GM12875 (cell line): ENCODE measurements around the gene CHRNB1.
A peak's percentile ranks its signal among the peaks of the same experiment; 100 is the strongest.

Experiments
- H3K4me3 ChIP-seq: one replicate; pipeline ENCODE4 v1.5.1; 2011; ENCODE audit warnings: low read depth, low read length, control low read depth
- TF ChIP-seq, protein P1 (sequence below): IDR thresholded peaks from 2 replicates; pipeline ENCODE4 v1.5.1; 2011; ENCODE audit warnings: low read depth, mild to moderate bottlenecking, control low read depth, inconsistent platforms, low read length, moderate library complexity, borderline replicate concordance; ENCODE audit not compliant: insufficient read depth

CHRNB1 gene

DNA sequence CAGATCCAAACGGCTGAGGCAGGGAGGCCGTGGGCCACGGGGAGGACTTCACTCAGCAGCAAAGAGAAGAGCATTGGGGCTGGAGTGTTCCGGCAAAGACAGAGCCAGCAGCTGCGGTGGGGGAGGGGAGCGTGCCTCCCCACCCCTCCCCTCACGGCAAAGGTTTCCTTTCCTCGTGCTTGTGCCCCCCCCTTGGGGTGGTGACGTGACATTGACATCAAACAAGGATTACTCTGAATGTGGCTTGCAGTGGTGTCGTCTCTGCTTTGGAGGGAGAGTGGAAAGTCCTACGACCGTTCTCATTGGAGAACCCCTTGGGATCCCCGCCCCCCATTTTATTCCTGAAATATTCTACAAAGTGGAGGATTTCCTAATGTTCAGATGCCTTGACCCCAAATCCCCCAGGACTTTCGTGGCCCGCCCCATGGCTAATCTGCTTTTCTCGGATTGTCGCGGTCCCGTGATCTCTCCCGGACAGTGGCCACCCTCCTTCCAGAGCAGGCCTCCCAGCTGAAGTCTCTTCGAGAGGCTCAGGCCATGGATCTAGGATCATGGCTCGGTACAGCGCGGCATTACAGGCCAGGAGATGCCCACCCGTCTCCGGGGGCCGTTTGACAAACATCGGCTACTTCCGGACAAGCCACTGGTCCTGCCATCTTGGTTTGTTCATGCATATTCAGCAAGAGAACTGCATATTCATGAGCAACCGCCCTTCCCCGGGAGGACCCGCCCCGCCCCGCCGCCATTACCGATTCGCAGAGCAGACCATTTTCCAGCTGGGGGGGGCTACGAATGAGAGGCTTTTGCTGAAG lies 38.6 kb downstream of the CHRNB1 start:
- TF ChIP-seq, protein P1, sequence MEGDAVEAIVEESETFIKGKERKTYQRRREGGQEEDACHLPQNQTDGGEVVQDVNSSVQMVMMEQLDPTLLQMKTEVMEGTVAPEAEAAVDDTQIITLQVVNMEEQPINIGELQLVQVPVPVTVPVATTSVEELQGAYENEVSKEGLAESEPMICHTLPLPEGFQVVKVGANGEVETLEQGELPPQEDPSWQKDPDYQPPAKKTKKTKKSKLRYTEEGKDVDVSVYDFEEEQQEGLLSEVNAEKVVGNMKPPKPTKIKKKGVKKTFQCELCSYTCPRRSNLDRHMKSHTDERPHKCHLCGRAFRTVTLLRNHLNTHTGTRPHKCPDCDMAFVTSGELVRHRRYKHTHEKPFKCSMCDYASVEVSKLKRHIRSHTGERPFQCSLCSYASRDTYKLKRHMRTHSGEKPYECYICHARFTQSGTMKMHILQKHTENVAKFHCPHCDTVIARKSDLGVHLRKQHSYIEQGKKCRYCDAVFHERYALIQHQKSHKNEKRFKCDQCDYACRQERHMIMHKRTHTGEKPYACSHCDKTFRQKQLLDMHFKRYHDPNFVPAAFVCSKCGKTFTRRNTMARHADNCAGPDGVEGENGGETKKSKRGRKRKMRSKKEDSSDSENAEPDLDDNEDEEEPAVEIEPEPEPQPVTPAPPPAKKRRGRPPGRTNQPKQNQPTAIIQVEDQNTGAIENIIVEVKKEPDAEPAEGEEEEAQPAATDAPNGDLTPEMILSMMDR, result no peak
- H3K4me3 ChIP-seq, result peak overlapping the region; percentile 74

DNA sequence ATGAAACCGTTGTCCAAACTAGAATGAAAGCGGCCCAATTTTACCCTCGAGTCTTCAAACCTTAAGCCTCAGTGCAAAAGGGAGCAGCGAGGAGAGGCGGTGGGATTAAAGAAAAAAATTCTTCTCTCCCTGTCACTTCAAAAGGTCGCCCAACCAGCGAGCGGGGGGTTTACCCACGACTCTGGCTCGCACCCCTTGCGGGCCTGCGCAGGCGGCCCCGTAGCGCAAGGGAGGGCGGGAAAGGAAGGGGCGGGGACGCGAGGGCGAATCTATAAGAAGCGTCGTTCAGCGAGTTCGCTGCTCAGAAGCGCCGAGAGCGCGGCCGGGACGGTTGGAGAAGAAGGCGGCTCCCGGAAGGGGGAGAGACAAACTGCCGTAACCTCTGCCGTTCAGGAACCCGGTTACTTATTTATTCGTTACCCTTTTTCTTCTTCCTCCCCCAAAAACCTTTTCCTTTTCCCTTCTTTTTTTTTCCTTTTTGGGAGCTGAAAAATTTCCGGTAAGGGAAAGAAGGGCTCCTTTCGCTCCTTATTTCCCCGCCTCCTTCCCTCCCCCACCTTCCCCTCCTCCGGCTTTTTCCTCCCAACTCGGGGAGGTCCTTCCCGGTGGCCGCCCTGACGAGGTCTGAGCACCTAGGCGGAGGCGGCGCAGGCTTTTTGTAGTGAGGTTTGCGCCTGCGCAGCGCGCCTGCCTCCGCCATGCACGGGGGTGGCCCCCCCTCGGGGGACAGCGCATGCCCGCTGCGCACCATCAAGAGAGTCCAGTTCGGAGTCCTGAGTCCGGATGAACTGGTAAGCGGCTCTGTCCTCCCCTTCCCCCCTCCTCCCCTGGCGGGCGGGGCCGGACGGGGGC lies 39.4 kb downstream of the CHRNB1 start, which contains the start of gene POLR2A:
TSS of gene POLR2A (plus strand) at position 300 of the 852 bp plus-strand sequence.
- peak within 1 kb of the TSS; percentile 74 for H3K4me3 ChIP-seq
- TF ChIP-seq, protein P1, result no peak

DNA sequence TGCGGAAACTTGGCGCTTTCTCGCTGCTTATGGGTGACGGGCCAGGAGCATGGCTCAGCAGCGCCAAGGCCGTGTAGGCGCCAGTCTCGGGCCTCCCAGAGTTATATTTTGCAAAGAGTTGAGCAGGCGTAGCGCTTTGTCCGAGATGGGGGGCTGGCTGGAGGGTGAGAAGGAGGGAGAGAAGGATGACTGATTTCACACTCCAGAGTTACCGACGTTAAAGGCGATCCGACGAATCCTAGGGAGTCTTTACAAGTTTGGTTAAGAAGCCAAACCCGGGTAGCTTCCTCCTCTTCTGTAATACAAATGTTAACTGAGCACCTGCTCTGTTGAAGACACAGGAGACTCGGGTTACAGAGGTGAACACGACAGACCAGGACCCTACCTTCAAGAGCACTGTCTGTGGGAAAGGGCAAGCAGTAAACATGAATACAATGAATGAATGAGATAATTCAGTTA lies 40.1 kb downstream of the CHRNB1 start:
- peak overlapping the region; percentile 74 for H3K4me3 ChIP-seq
- TF ChIP-seq, protein P1, result 0 out of 2 replicates have a peak, but pooled peaks have one; percentile 22

DNA sequence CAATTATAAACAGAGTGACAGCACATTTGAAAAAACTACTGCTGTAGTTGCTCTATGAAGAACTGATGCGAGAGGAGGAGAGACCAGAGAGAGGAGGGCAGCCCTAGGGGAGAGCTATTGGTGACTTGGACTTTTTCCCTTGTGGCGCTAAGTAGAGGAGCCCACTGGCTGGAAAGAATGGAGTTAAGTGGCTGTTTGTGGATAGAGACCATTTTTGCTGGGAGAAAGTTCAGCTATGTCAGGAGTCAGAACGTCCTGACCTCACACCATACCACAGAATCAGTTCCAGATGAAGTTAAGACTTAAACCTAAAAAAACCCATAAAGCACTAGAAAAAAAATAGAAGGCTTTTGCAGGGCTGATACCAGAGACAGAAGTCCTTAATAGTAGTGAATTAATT lies 41.3 kb downstream of the CHRNB1 start:
- H3K4me3 ChIP-seq, result peak overlapping the region; percentile 33
- TF ChIP-seq, protein P1, result no peak

DNA sequence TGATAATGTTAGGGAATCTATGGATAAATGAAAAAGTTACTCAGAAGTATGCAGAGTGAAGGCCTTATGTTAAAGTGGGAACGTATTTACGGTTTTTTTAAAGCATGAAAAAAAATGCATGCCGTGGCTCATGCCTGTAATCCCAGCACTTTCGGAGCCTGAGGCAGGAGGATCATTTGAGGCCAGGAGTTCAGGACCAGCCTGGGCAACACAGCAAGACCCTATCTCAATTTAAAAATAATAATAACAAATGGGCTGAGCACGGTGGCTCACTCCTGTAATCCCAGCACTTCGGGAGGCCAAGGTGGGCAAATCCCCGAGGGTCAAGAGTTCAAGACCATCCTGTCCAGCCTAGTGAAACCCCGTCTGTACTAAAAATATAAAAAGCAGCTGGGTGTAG lies 45.3 kb downstream of the CHRNB1 start:
- TF ChIP-seq, protein P1, result no peak
- no peak overlapping the region for H3K4me3 ChIP-seq

DNA sequence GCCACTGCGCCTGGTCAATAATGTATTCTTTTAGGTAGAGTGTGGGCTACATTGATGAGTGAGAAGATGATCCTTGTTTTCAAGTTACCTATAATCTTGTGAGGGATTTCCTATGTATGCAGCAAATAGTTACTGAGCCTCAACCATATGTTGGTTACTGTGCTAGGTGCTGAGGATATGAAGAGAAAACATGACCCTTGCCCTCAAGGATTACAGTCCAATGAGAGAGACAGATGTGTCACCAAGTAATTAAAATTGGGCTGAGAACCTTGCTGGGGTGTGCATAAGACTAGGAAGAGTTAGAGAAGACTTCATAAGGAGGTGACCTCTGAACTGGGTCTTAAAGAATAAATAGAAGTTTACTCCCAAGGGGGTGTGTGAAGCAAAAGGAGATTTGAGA lies 46.7 kb downstream of the CHRNB1 start:
- TF ChIP-seq, protein P1, result no peak
- H3K4me3 ChIP-seq, result no peak overlapping the region

DNA sequence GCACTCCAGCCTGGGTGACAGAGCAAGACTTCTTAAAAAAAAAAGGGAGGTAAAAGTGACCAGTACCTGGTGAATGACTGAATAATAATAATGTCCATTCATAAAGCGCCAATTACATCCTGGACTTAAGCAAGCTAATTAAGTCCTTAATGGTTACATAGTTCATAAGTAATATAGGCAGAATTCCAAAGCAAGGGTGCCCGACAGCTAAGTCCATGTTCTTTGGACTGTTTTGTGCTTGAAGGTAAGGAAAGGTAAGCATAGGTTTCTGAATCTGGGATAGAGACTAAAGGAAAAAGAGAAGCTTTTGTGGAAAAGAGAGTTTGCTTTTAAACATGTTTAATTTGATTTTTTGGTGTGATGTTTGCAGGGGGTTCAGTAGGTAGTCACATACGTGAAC lies 49.1 kb downstream of the CHRNB1 start:
- H3K4me3 ChIP-seq, result no peak overlapping the region
- TF ChIP-seq, protein P1, result no peak
